GM12875 (cell line): ENCODE measurements around the gene ADCK1.
"Not testable (repeated sequence)": the region's sequence is repeated elsewhere in the genome, so short reads cannot be mapped to it uniquely, and the experiment has no call there.

Experiments used
- H3K4me3 ChIP-seq: one replicate; pipeline ENCODE4 v1.5.1; 2011; ENCODE audit warnings: low read depth, low read length, control low read depth
- CTCF ChIP-seq: IDR thresholded peaks from 2 replicates; pipeline ENCODE4 v1.5.1; 2011; ENCODE audit warnings: low read depth, mild to moderate bottlenecking, control low read depth, inconsistent platforms, low read length, moderate library complexity, borderline replicate concordance; ENCODE audit not compliant: insufficient read depth

ADCK1 gene

GRCh38 chr14:77947372-77947771 is 147.5 kb downstream of the ADCK1 start:
- no peak overlapping the region for H3K4me3 ChIP-seq
- no peak for TF ChIP-seq CTCF

GRCh38 chr14:77950371-77951063 is 150.6 kb downstream of the ADCK1 start:
- TF ChIP-seq CTCF = no peak
- no peak overlapping the region for H3K4me3 ChIP-seq

GRCh38 chr14:77955816-77956484 is 156.0 kb downstream of the ADCK1 start:
- no peak for TF ChIP-seq CTCF

GRCh38 chr14:77959686-77960085 is 159.8 kb downstream of the ADCK1 start:
- not testable (repeated sequence) for H3K4me3 ChIP-seq

More at GRCh38 chr14:77955816-77956484, 156.0 kb downstream of the ADCK1 start:
- no peak overlapping the region for H3K4me3 ChIP-seq

- no peak for TF ChIP-seq CTCF
- no peak overlapping the region for H3K4me3 ChIP-seq
Measured at GRCh38 chr14:77961847-77962580, 162.1 kb downstream of the ADCK1 start.

- no peak overlapping the region for H3K4me3 ChIP-seq
- TF ChIP-seq CTCF = no peak
Measured at GRCh38 chr14:77962731-77963520, 163.0 kb downstream of the ADCK1 start.

- H3K4me3 ChIP-seq = no peak overlapping the region
Measured at GRCh38 chr14:77964586-77964985, 164.7 kb downstream of the ADCK1 start.

More at GRCh38 chr14:77964586-77964985, 164.7 kb downstream of the ADCK1 start:
- TF ChIP-seq CTCF = no peak
